Choroid plexus epithelial cell (primary cell): Measurements from ENCODE around the gene MASP2.

Experiments used
- DNase-seq: peaks from one replicate; pipeline ENCODE4 v3.0.0-alpha.2; 2010; ENCODE audit warnings: low read depth
- H3K4me3 ChIP-seq: 2 replicates; pipeline ENCODE4 v1.5.1; 2011; ENCODE audit warnings: low read depth, mild to moderate bottlenecking, control low read depth, low read length, moderate library complexity
- TF ChIP-seq, protein P1 (sequence below): conservative IDR thresholded peaks from 2 replicates; pipeline ENCODE4 v1.5.1; 2011; ENCODE audit warnings: low read depth, mild to moderate bottlenecking, control low read depth, inconsistent platforms, low read length, moderate library complexity

The MASP2 gene

DNA sequence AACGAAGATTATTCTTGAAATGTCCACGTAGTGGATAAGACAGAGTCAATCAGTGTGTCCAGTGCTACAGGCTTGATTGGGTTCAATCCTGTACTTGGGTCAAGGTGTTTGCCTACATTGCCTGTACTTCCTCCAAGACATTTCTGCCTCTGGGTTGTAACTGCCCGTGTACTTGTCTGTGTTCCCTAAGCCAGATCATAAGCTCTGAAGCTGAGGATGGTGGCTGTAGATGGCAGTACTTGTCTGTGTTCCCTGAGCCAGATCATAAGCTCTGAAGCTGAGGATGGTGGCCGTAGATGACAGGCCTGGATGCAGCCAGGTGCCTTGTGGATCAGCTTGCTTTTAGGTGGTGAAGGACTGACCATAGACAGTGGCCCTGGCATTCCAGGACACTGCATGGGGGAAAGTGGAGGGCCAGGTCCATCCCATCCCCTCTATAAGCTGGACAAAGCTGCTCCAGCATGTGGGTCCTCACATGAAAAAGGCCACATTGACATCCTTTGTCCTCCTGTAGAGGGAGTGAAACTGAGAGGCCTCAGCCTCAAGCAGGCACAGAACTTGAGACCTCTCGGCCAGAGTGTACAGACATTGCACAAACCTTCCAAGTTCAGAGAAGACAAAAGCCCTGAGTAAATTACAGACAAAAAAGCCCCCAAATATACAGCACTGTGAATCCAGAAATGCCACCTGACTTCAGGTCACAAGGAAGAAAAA is 14.8 kb upstream of the MASP2 start:
- no peak overlapping the region for H3K4me3 ChIP-seq
- TF ChIP-seq, protein P1, sequence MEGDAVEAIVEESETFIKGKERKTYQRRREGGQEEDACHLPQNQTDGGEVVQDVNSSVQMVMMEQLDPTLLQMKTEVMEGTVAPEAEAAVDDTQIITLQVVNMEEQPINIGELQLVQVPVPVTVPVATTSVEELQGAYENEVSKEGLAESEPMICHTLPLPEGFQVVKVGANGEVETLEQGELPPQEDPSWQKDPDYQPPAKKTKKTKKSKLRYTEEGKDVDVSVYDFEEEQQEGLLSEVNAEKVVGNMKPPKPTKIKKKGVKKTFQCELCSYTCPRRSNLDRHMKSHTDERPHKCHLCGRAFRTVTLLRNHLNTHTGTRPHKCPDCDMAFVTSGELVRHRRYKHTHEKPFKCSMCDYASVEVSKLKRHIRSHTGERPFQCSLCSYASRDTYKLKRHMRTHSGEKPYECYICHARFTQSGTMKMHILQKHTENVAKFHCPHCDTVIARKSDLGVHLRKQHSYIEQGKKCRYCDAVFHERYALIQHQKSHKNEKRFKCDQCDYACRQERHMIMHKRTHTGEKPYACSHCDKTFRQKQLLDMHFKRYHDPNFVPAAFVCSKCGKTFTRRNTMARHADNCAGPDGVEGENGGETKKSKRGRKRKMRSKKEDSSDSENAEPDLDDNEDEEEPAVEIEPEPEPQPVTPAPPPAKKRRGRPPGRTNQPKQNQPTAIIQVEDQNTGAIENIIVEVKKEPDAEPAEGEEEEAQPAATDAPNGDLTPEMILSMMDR: no peak
- DNase-seq: no peak

GRCh38 chr1:11059968-11060830 is 13.2 kb upstream of the MASP2 start, which contains the start of gene SRM:
Gene SRM, minus strand, starts transcription at chr1:11060018. Its CDS starts 75 bp downstream, at chr1:11059943.
- DNase-seq: peak; percentile 90
- TF ChIP-seq, protein P1: peak; percentile 35

DNA sequence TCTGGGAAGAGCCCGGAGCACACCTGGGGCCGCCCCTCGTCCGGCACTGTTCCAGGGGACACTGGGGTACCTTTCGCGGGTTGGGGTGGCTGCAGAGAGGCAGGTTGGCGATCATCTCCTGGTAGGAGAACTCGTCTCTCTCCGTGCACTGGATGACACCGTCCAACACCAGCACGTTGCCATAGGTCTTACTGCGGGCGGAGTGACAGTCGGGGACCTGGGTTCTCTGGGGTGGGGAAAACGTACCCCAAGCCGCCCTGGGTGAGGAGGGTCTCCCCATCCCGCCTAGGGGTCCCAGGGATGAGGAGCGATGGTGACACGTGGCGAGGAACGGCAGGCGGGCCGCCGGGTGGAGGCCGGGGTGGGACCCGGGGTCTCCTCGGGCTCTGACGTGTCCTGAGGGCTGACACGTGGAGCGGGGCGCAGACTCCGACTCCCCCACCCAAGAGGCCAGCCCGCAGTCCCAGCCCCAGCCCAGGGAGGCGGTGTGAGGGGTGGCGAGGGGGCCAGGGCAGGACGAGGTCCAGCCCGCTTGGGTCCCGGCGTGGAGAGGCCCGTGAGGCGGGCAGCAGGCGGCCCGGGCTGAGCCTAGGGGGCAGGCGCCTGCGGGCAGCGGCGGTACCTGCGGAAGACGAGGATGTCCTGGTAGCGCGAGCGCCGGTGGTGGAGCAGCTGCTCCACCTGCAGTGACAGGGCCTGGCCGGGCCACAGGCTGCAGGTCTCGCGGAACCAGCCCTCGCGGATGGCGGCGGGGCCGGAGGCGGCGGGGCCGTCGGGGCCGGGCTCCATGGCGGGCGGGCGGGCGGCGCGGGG is 12.3 kb upstream of the MASP2 start:
- peak overlapping the region; percentile 84 for H3K4me3 ChIP-seq
- TF ChIP-seq, protein P1: no peak
- DNase-seq: peak; percentile 17

More at GRCh38 chr1:11059968-11060830, 13.2 kb upstream of the MASP2 start, which contains the start of gene SRM:
- peak within 1 kb of the TSS; percentile 86 for H3K4me3 ChIP-seq

DNA sequence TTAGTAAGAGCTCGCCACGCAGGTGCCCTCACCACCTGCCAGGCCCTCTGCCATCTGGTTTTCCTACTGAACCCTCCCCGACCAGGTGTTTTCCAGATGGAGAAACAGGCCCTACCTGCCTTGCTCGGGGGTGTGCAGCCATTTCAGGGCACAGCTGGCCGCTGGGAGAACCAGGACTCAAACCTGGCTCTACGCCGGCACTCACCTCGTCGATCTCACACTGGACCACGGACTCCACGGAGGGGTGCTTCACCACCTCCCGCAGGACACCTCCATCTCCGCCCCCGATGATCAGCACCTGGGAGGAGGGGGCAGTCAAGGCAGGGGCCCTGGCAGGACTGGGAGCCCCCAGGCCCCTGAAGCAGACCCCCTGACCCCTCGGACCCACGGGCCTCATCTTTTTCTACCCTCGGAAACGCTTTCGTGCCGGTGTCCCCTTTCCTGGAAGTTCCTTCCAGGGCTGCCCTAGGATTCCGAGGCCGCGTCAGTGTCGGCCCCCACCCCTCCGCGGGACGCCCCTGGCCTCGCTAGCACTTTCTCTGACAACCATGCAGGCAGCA is 11.6 kb upstream of the MASP2 start:
- DNase-seq: no peak
- TF ChIP-seq, protein P1: no peak
- peak overlapping the region; percentile 84 for H3K4me3 ChIP-seq

DNA sequence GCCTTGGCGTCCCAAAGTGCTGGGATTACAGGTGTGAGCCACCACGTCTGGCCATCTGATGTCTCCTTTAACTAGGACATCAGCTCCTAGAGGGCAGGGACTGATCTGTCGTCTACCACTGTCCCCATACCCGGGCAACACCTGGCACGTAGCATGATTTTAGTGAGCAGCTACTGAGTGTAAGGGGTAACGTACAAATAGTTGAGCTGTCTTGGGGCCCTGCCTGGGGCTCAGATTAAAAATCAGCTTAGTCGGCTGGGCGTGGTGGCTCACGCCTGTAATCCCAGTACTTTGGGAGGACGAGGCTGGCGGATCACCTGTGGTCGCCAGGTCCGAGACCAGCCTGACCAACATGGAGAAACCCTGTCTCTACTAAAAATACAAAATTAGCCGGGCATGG is 11.0 kb upstream of the MASP2 start:
- no peak overlapping the region for H3K4me3 ChIP-seq
- TF ChIP-seq, protein P1: no peak
- DNase-seq: no peak

- no peak for DNase-seq
- TF ChIP-seq, protein P1: no peak
- H3K4me3 ChIP-seq: no peak overlapping the region
These were observed 10.4 kb upstream of the MASP2 start for GRCh38 chr1:11057477-11057876.
